H1 (cell line): ENCODE data around the gene PRAME. TPM values are rescaled to one million over a fixed set of nuclear protein-coding genes. Genes with fewer than 3 reads are reported as not detected.

ENCODE experiments used
- CTCF ChIA-PET: fragments of 300-600 bp; sonication (Branson Sonifier 250); formaldehyde crosslinking; loops from one replicate; lab custom pipeline; 2021; ENCODE audit not compliant: partially characterized antibody; lab: Charles Lee
- POLR2A ChIA-PET: fragments of 300-600 bp; sonication (Branson Sonifier 250); formaldehyde crosslinking; loops from one replicate; lab custom pipeline; 2021; ENCODE audit warnings: inconsistent platforms; ENCODE audit not compliant: partially characterized antibody; lab: Charles Lee
- DNase-seq, 2 experiments: peaks; one replicate each; pipeline versions ENCODE4 v3.0.0 to v3.0.0-alpha.2; 2010 to 2022; ENCODE audit warnings: low spot score in 2 of 2, low read depth in 1 of 2, mixed read lengths in 1 of 2
- FAIRE-seq: peaks from 2 replicates; lab custom pipeline; 2011; peaks lifted over from hg19 to GRCh38; lab: Jason Lieb, UNC
- H2AFZ ChIP-seq: 2 replicates; pipeline ENCODE4 v1.8.1; 2012; ENCODE audit warnings: low read length, inconsistent platforms
- H2AK5ac ChIP-seq: 2 replicates; pipeline ENCODE4 v1.6.1; 2013; ENCODE audit warnings: low read depth, low read length
- H2BK120ac ChIP-seq: replicated peaks from 2 replicates; pipeline ENCODE3; 2013; ENCODE audit warnings: low read depth, low read length, inconsistent platforms
- H2BK12ac ChIP-seq: 2 replicates; pipeline ENCODE4 v1.6.1; 2013; ENCODE audit warnings: low read depth, low read length
- H2BK15ac ChIP-seq: 2 replicates; pipeline ENCODE4 v1.6.1; 2013; ENCODE audit warnings: low read length
- H2BK20ac ChIP-seq: 2 replicates; pipeline ENCODE4 v1.6.1; 2013; ENCODE audit warnings: low read length
- H2BK5ac ChIP-seq: 2 replicates; pipeline ENCODE4 v1.6.1; 2013; ENCODE audit warnings: low read depth, low read length
- H3K14ac ChIP-seq: 2 replicates; pipeline ENCODE4 v1.6.1; 2013; ENCODE audit warnings: inconsistent platforms; ENCODE audit not compliant: insufficient read length
- H3K18ac ChIP-seq: 2 replicates; pipeline ENCODE4 v1.6.1; 2013; ENCODE audit warnings: low read length; ENCODE audit errors: extremely low read depth
- H3K23ac ChIP-seq: 2 replicates; pipeline ENCODE4 v1.6.1; 2013; ENCODE audit warnings: inconsistent platforms; ENCODE audit not compliant: insufficient read length
- H3K23me2 ChIP-seq: 2 replicates; pipeline ENCODE4 v1.6.1; 2013; ENCODE audit warnings: low read depth, low read length
- H3K27ac ChIP-seq: 2 replicates; pipeline ENCODE4 v1.6.1; 2011; ENCODE audit warnings: low read depth, low read length, inconsistent platforms
- H3K27me3 ChIP-seq, 4 experiments: replicated peaks in 1 of 4; 1 replicate in 1 of 4; 2 replicates in 3 of 4; pipeline versions ENCODE4 v1.6.1 to v1.8.1; 2011 to 2013; ENCODE audit warnings: low read length in 3 of 4, mild to moderate bottlenecking in 3 of 4, inconsistent platforms in 2 of 4, mixed read lengths in 2 of 4, moderate library complexity in 1 of 4; ENCODE audit not compliant: control insufficient read depth in 3 of 4, insufficient read depth in 3 of 4; ENCODE audit errors: extremely low read depth in 1 of 4
- H3K36me3 ChIP-seq, 4 experiments: 2 replicates each; pipeline versions ENCODE4 v1.6.1 to v1.8.1; 2011 to 2013; ENCODE audit warnings: mild to moderate bottlenecking in 4 of 4, low read length in 3 of 4, moderate library complexity in 2 of 4, control low read depth in 1 of 4, inconsistent platforms in 1 of 4; ENCODE audit not compliant: insufficient read depth in 4 of 4, control insufficient read depth in 2 of 4
- H3K4ac ChIP-seq: replicated peaks from 2 replicates; pipeline ENCODE3; 2013; ENCODE audit warnings: low read length, low read depth, mixed read lengths, inconsistent platforms; ENCODE audit not compliant: insufficient read length
- H3K4me1 ChIP-seq, 4 experiments: replicated peaks in 1 of 4; 1 replicate in 1 of 4; 2 replicates in 3 of 4; pipeline versions ENCODE4 v1.6.1 to v1.8.1; 2011 to 2013; ENCODE audit warnings: low read length in 3 of 4, inconsistent platforms in 2 of 4, mixed read lengths in 1 of 4; ENCODE audit not compliant: insufficient read depth in 4 of 4, control insufficient read depth in 3 of 4
- H3K4me2 ChIP-seq, 2 experiments: 2 replicates each; pipeline versions ENCODE4 v1.6.1 to v1.8.1; 2011 to 2013; ENCODE audit warnings: low read depth in 2 of 2, low read length in 2 of 2, control low read depth in 1 of 2, inconsistent platforms in 1 of 2, mild to moderate bottlenecking in 1 of 2; ENCODE audit not compliant: insufficient read depth in 1 of 2
- H3K4me3 ChIP-seq, 4 experiments: fragments of 200-600, 300-600 bp in 1 of 4; sonication (generic), shearing (Covaris generic), sonication (Bioruptor Twin) in 1 of 4; 2 replicates each; pipeline versions ENCODE4 v1.5.1 to v1.8.1; 2011 to 2016; ENCODE audit warnings: low read length in 4 of 4, low read depth in 3 of 4, control low read depth in 2 of 4, inconsistent platforms in 2 of 4, mild to moderate bottlenecking in 2 of 4, mixed read lengths in 1 of 4, moderate library complexity in 1 of 4; ENCODE audit not compliant: insufficient read depth in 2 of 4; ENCODE audit errors: extremely low read depth in 1 of 4
- H3K56ac ChIP-seq: replicated peaks from 2 replicates; pipeline ENCODE3; 2013; ENCODE audit warnings: low read depth, mild to moderate bottlenecking, mixed read lengths, low read length, inconsistent platforms; ENCODE audit not compliant: insufficient read length
- H3K79me1 ChIP-seq: 2 replicates; pipeline ENCODE4 v1.6.1; 2013; ENCODE audit warnings: low read depth, low read length, control low read depth
- H3K79me2 ChIP-seq, 2 experiments: 2 replicates each; pipeline versions ENCODE4 v1.6.1 to v1.8.1; 2012 to 2013; ENCODE audit warnings: low read length in 2 of 2, mild to moderate bottlenecking in 2 of 2, inconsistent platforms in 1 of 2; ENCODE audit not compliant: insufficient read depth in 2 of 2, control insufficient read depth in 1 of 2
- H3K9ac ChIP-seq, 4 experiments: replicated peaks in 1 of 4; 1 replicate in 1 of 4; 2 replicates in 3 of 4; pipeline versions ENCODE4 v1.6.1 to v1.8.1; 2011 to 2013; ENCODE audit warnings: low read depth in 3 of 4, low read length in 3 of 4, control low read depth in 2 of 4, mild to moderate bottlenecking in 2 of 4, moderate library complexity in 2 of 4, inconsistent platforms in 1 of 4; ENCODE audit errors: extremely low read depth in 1 of 4
- H3K9me3 ChIP-seq, 2 experiments: 2 replicates each; pipeline versions ENCODE4 v1.6.1 to v1.8.1; 2012 to 2013; ENCODE audit warnings: mild to moderate bottlenecking in 2 of 2, moderate library complexity in 2 of 2, control low read depth in 1 of 2, inconsistent platforms in 1 of 2, low read depth in 1 of 2, low read length in 1 of 2, mixed read lengths in 1 of 2; ENCODE audit not compliant: insufficient read depth in 2 of 2
- H4K20me1 ChIP-seq, 2 experiments: replicated peaks in 1 of 2; 2 replicates each; pipeline versions ENCODE3 to v1.8.1; 2011 to 2013; ENCODE audit warnings: inconsistent platforms in 2 of 2, low read length in 2 of 2, mild to moderate bottlenecking in 1 of 2; ENCODE audit not compliant: insufficient read depth in 2 of 2, control insufficient read depth in 1 of 2
- H4K5ac ChIP-seq: 2 replicates; pipeline ENCODE4 v1.6.1; 2013; ENCODE audit warnings: low read length, low read depth, mixed read lengths, inconsistent platforms; ENCODE audit not compliant: insufficient read length
- H4K8ac ChIP-seq: 2 replicates; pipeline ENCODE4 v1.8.0; 2013; ENCODE audit warnings: mild to moderate bottlenecking, moderate library complexity, low read length, inconsistent platforms; ENCODE audit not compliant: insufficient read depth; ENCODE audit errors: extremely low read depth
- H4K91ac ChIP-seq: replicated peaks from 2 replicates; pipeline ENCODE3; 2013; ENCODE audit warnings: low read length, mixed read lengths, inconsistent platforms; ENCODE audit not compliant: insufficient read length
- KDM1A ChIP-seq: fragments of 200-600, 300-600 bp; sonication (generic); IDR thresholded peaks from 2 replicates; pipeline ENCODE4 v1.7.1; 2016; ENCODE audit warnings: mild to moderate bottlenecking, low read length, borderline replicate concordance
- PHF8 ChIP-seq: fragments of 200-600 bp; sonication (generic); conservative IDR thresholded peaks from 2 replicates; pipeline ENCODE4 v1.7.1; 2012; ENCODE audit warnings: low read depth, mild to moderate bottlenecking, inconsistent platforms, low read length, moderate library complexity
- RAD21 ChIP-seq, 2 experiments: IDR thresholded peaks in 1 of 2; conservative IDR thresholded peaks in 1 of 2; 2 replicates each; pipeline ENCODE4 v1.6.1; 2011; ENCODE audit warnings: low read depth in 2 of 2, low read length in 2 of 2, improper control_type of control experiment in 1 of 2, inconsistent platforms in 1 of 2, mild to moderate bottlenecking in 1 of 2, moderate library complexity in 1 of 2
- RXRA ChIP-seq: IDR thresholded peaks from 2 replicates; pipeline ENCODE4 v1.6.1; 2011; ENCODE audit warnings: low read depth, mild to moderate bottlenecking, low read length, moderate library complexity; ENCODE audit not compliant: insufficient read depth
- SAP30 ChIP-seq: fragments of 300-600 bp; sonication (generic); IDR thresholded peaks from 2 replicates; pipeline ENCODE4 v1.7.1; 2012; ENCODE audit warnings: low read length, moderate library complexity, mild to moderate bottlenecking, inconsistent platforms; ENCODE audit not compliant: insufficient read depth, insufficient replicate concordance
- SP2 ChIP-seq: IDR thresholded peaks from 2 replicates; pipeline ENCODE4 v1.6.1; 2012; ENCODE audit warnings: mild to moderate bottlenecking, low read length, inconsistent platforms
- SRF ChIP-seq: IDR thresholded peaks from 2 replicates; pipeline ENCODE4 v1.6.1; 2011; ENCODE audit warnings: mild to moderate bottlenecking, low read depth, low read length, moderate library complexity
- TCF12 ChIP-seq: IDR thresholded peaks from 2 replicates; pipeline ENCODE4 v1.6.1; 2011; ENCODE audit warnings: low read depth, mild to moderate bottlenecking, low read length
- YY1 ChIP-seq: IDR thresholded peaks from 2 replicates; pipeline ENCODE4 v1.6.1; 2011; ENCODE audit warnings: low read depth, mild to moderate bottlenecking, low read length
- WGBS, 2 experiments: shearing (Covaris generic) in 1 of 2; methylation state at CpG; one replicate each; pipeline versions ENCODE4 v1.1.6 to v1.1.7; 2013 to 2015; ENCODE audit warnings: low lambda C conversion rate in 2 of 2, mixed read lengths in 2 of 2, inconsistent platforms in 1 of 2, low coverage in 1 of 2, missing lambda C conversion rate in 1 of 2; ENCODE audit not compliant: insufficient replicate concordance in 2 of 2, insufficient coverage in 1 of 2, insufficient read length in 1 of 2; ENCODE audit errors: extremely low coverage in 1 of 2, missing lambda C conversion rate in 1 of 2; 5-methylcytosine and 5-hydroxymethylcytosine counted together
- polyA plus RNA-seq, 7 experiments: library from polyadenylated mRNA; depleted of rRNA in 3 of 7; stranded (reverse) in 5 of 7; unstranded in 2 of 7; fragments of >200 nt in 5 of 7; fragments of 200-250 nt in 2 of 7; gene quantifications; 1 replicate in 5 of 7; 2 replicates in 1 of 7; 4 replicates in 1 of 7; pipeline versions ENCODE4 v1.2.1 to v1.2.3, GENCODE V29; 2011 to 2013; ENCODE audit warnings: missing spikeins in 2 of 7, mixed read lengths in 2 of 7
- total RNA-seq: library from RNA; stranded (reverse); fragmentation: NEBNext Ultra II Directional; extraction: Animal tissue kit (Norgen Biotek cat#: 25700); gene quantifications from 2 replicates; pipeline ENCODE4 v1.2.1, GENCODE V29; 2021
- TF ChIP-seq, protein P1 (sequence below), 3 experiments: IDR thresholded peaks; 1 replicate in 2 of 3; 2 replicates in 1 of 3; pipeline versions ENCODE4 v1.5.1 to v1.6.1; 2011; ENCODE audit warnings: low read length in 3 of 3, mild to moderate bottlenecking in 3 of 3, inconsistent platforms in 2 of 3, low read depth in 1 of 3, moderate library complexity in 1 of 3; ENCODE audit not compliant: insufficient read depth in 1 of 3; ENCODE audit errors: control extremely low read depth in 1 of 3
- TF ChIP-seq, protein P2 (sequence below): IDR thresholded peaks from 2 replicates; pipeline ENCODE4 v1.6.1; 2012; ENCODE audit warnings: inconsistent platforms

The PRAME gene
- total and polyA plus RNA-seq, 2 of the 8 experiments (the other 6 are each of a cell fraction or from before 2014, with no cell fraction given) = 0.15 to 1.1 TPM

DNA sequence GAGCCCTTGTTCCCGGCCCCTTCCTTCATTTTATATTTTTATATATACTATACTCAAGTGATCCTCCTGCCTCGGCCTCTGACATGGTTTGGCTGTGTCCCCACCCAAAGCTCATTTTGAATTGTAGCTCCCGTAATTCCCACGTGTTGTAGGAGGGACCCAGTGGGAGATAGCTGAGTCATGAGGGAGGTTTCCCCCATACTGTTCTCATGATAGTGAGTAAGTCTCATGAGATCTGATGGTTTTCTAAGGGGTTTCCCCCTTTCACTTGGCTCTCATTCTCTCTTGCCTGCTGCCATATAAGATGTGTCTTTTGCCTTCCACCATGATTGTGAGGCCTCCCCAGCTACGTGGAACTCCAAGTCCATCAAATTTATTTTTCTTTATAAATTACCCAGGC lies 31.8 kb downstream of the PRAME start:
- DNase-seq = no peak
- Histone ChIP-seq H2AK5ac (no peak overlapping the region), H3K56ac (no peak overlapping the region), H4K5ac (no peak overlapping the region), H3K27ac (no peak overlapping the region), H3K79me2 (no peaks in the 10 kb centered on the region), H3K4me3 (no peak overlapping the region), H2BK15ac (no peak overlapping the region), H3K14ac (no peak overlapping the region), H2BK12ac (no peak overlapping the region), H2AFZ (no peak overlapping the region), H3K9me3 (peaks cover 0 to 6% of the 10 kb centered on the region in 2 experiments; a peak in 3 of 4 replicates), H4K20me1 (no peaks in the 10 kb centered on the region), H2BK5ac (no peak overlapping the region), H2BK120ac (no peak overlapping the region), H3K18ac (no peak overlapping the region), H3K36me3 (no peaks in the 10 kb centered on the region), H3K23ac (no peak overlapping the region), H4K8ac (no peak overlapping the region), H4K91ac (no peak overlapping the region), H3K4ac (no peak overlapping the region), H3K4me1 (no peaks in the 10 kb centered on the region), H3K4me2 (no peak overlapping the region), H3K79me1 (no peaks in the 10 kb centered on the region), H3K9ac (no peak overlapping the region), H3K27me3 (peaks cover 7 to 23% (median 14%) of the 10 kb centered on the region in 4 experiments; a peak in 5 of 7 replicates), H2BK20ac (no peak overlapping the region), H3K23me2 (no peaks in the 10 kb centered on the region)
- CTCF ChIA-PET = no interaction called here
- POLR2A ChIA-PET = no interaction called here
- FAIRE-seq = no peak
- 83% methylated on average over 5 of the region's 5 CpGs; no CpG with 5 or more reads in 1 of the 2 experiments for WGBS, 2 experiments
- TF ChIP-seq PHF8 (no peak), RXRA (no peak), SP2 (no peak), SAP30 (no peak), SRF (no peak), RAD21 (IDR thresholded peaks at IDR 0.05 in 1 of 2, conservative IDR thresholded peaks at IDR 0.05 in 1 of 2; ENCODE audit: low read depth in 2 of 2, low read length in 2 of 2) (no peak), YY1 (no peak), KDM1A (no peak), TCF12 (no peak)
- TF ChIP-seq, protein P1, sequence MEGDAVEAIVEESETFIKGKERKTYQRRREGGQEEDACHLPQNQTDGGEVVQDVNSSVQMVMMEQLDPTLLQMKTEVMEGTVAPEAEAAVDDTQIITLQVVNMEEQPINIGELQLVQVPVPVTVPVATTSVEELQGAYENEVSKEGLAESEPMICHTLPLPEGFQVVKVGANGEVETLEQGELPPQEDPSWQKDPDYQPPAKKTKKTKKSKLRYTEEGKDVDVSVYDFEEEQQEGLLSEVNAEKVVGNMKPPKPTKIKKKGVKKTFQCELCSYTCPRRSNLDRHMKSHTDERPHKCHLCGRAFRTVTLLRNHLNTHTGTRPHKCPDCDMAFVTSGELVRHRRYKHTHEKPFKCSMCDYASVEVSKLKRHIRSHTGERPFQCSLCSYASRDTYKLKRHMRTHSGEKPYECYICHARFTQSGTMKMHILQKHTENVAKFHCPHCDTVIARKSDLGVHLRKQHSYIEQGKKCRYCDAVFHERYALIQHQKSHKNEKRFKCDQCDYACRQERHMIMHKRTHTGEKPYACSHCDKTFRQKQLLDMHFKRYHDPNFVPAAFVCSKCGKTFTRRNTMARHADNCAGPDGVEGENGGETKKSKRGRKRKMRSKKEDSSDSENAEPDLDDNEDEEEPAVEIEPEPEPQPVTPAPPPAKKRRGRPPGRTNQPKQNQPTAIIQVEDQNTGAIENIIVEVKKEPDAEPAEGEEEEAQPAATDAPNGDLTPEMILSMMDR (IDR thresholded peaks at IDR 0.05; ENCODE audit: control extremely low read depth in 1 of 3, insufficient read depth in 1 of 3, low read depth in 1 of 3, low read length in 3 of 3) = no peak
- TF ChIP-seq, protein P2, sequence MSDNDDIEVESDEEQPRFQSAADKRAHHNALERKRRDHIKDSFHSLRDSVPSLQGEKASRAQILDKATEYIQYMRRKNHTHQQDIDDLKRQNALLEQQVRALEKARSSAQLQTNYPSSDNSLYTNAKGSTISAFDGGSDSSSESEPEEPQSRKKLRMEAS = no peak
